Uterus (tissue), 4 donors: ENCODE measurements around the gene TTC19. TPM values are rescaled to one million over a fixed set of nuclear protein-coding genes. Genes with fewer than 3 reads are reported as not detected.

Source experiments
- DNase-seq, 2 donors: peaks; one replicate each; pipeline ENCODE4 v3.0.0-alpha.2; 2019 to 2020
- H3K27ac ChIP-seq, 2 donors: fragments of 200-600 bp; sonication (generic); 1 replicate in 1 of 2; 2 replicates in 1 of 2; pipeline ENCODE4 v1.5.1; 2016 to 2018
- H3K27me3 ChIP-seq, 2 donors: fragments of 200-600 bp; sonication (generic); one replicate each; pipeline ENCODE4 v1.5.1; 2018 to 2019; ENCODE audit warnings: control low read depth in 1 of 2
- H3K36me3 ChIP-seq, 2 donors: fragments of 200-600 bp; sonication (generic); one replicate each; pipeline ENCODE4 v1.5.1; 2019; ENCODE audit warnings: control low read depth in 1 of 2
- H3K4me1 ChIP-seq, 2 donors: fragments of 200-600 bp; sonication (generic); one replicate each; pipeline ENCODE4 v1.5.1; 2018 to 2019; ENCODE audit warnings: control low read depth in 1 of 2
- H3K4me3 ChIP-seq, 2 donors: fragments of 200-600 bp; sonication (generic); 1 replicate in 1 of 2; 2 replicates in 1 of 2; pipeline ENCODE4 v1.5.1; 2018 to 2019; ENCODE audit warnings: mild to moderate bottlenecking in 1 of 2
- H3K9me3 ChIP-seq, 2 donors: fragments of 200-600 bp; sonication (generic); one replicate each; pipeline ENCODE4 v1.5.1; 2019; ENCODE audit warnings: control low read depth in 1 of 2
- CTCF ChIP-seq, 4 experiments: fragments of 200-600 bp in 2 of 4; fragments of 450-650 bp in 2 of 4; sonication (generic) in 2 of 4; IDR thresholded peaks; one replicate each; pipeline ENCODE4 v1.5.1; 2016 to 2019; ENCODE audit warnings: antibody characterized with exemption in 4 of 4, mild to moderate bottlenecking in 2 of 4, moderate library complexity in 1 of 4
- POLR2A ChIP-seq, 2 donors: fragments of 450-650 bp; IDR thresholded peaks; one replicate each; pipeline ENCODE4 v1.6.1; 2016; ENCODE audit warnings: antibody characterized with exemption in 2 of 2, mild to moderate bottlenecking in 1 of 2, moderate library complexity in 1 of 2
- intact Hi-C: fragments of 100-400 bp; cut with DNase I; formaldehyde crosslinking; loops from one replicate; pipeline ENCODE4 v1.15.1; 2023; ENCODE audit warnings: low total_unique reads
- total RNA-seq, 4 donors: library from RNA; depleted of rRNA in 3 of 4; stranded (reverse); fragments of >200 nt in 3 of 4; gene quantifications; one replicate each; pipeline versions ENCODE4 v1.1.0 to v1.2.4, GENCODE V29; 2014 to 2023
- donor health status: DM: yes; HTN: yes; CAD: no.

Gene TTC19
- total RNA-seq, 4 donors from 2014 or later: 38.4 to 71.2 (median 52.0) TPM

- TF ChIP-seq POLR2A (IDR thresholded peaks at IDR 0.05): no peak
- no peak for TF ChIP-seq CTCF (IDR thresholded peaks at IDR 0.05)
- Histone ChIP-seq H3K27me3 (no peaks in the 10 kb centered on the region), H3K4me1 (no peaks in the 10 kb centered on the region), H3K36me3 (no peaks in the 10 kb centered on the region), H3K9me3 (no peaks in the 10 kb centered on the region), H3K27ac (peak overlapping the region; percentile 58 to 71), H3K4me3 (no peak overlapping the region)
- intact Hi-C loops: no loop called here
- DNase-seq: peak in 1 of 2 donors; percentile 29
Measured at GRCh38 chr17:16027708-16028584, 28.3 kb downstream of the TTC19 start.

- DNase-seq: no peak
- intact Hi-C loops: no loop called here
- Histone ChIP-seq H3K36me3 (no peaks in the 10 kb centered on the region), H3K27ac (no peak overlapping the region), H3K27me3 (no peaks in the 10 kb centered on the region), H3K4me3 (no peak overlapping the region), H3K4me1 (no peaks in the 10 kb centered on the region), H3K9me3 (no peaks in the 10 kb centered on the region)
- TF ChIP-seq CTCF (IDR thresholded peaks at IDR 0.05) (no peak), POLR2A (IDR thresholded peaks at IDR 0.05) (no peak)
Measured at GRCh38 chr17:16033729-16034349, 34.2 kb downstream of the TTC19 start.

GRCh38 chr17:16036261-16036660 is 36.6 kb downstream of the TTC19 start:
- H3K27ac ChIP-seq: no peak overlapping the region
- H3K4me3 ChIP-seq: no peak overlapping the region
- H3K27me3 ChIP-seq: no peaks in the 10 kb centered on the region
- no peaks in the 10 kb centered on the region for H3K36me3 ChIP-seq
- H3K4me1 ChIP-seq: no peaks in the 10 kb centered on the region
- no peak for DNase-seq
- TF ChIP-seq CTCF (IDR thresholded peaks at IDR 0.05) (no peak), POLR2A (IDR thresholded peaks at IDR 0.05) (no peak)
- intact Hi-C loops: no loop called here
- H3K9me3 ChIP-seq: no peaks in the 10 kb centered on the region

GRCh38 chr17:16037636-16038035 is 38.0 kb downstream of the TTC19 start:
- Histone ChIP-seq H3K4me1 (no peaks in the 10 kb centered on the region), H3K4me3 (no peak overlapping the region), H3K36me3 (no peaks in the 10 kb centered on the region), H3K27ac (peak overlapping the region in 1 of 2 donors; percentile 49), H3K9me3 (no peaks in the 10 kb centered on the region), H3K27me3 (no peaks in the 10 kb centered on the region)
- DNase-seq: no peak
- TF ChIP-seq CTCF (IDR thresholded peaks at IDR 0.05) (no peak), POLR2A (IDR thresholded peaks at IDR 0.05) (no peak)
- intact Hi-C loops: no loop called here

GRCh38 chr17:16040710-16041251 is 41.2 kb downstream of the TTC19 start:
- DNase-seq: peak in 1 of 2 donors; percentile 30
- H3K4me1 ChIP-seq: no peaks in the 10 kb centered on the region
- no peaks in the 10 kb centered on the region for H3K27me3 ChIP-seq
- H3K36me3 ChIP-seq: no peaks in the 10 kb centered on the region
- intact Hi-C loops: no loop called here
- H3K9me3 ChIP-seq: no peaks in the 10 kb centered on the region
- TF ChIP-seq CTCF (IDR thresholded peaks at IDR 0.05): no peak
- no peak for TF ChIP-seq POLR2A (IDR thresholded peaks at IDR 0.05)
- H3K4me3 ChIP-seq: no peak overlapping the region
- peak overlapping the region; percentile 45 to 75 for H3K27ac ChIP-seq
